T-helper 9 cell (primary cell): ENCODE measurements around the gene PRKCD.

Experiments used
- DNase-seq: peaks from one replicate; pipeline ENCODE4 v3.0.0-alpha.2; 2020

Gene PRKCD

DNA sequence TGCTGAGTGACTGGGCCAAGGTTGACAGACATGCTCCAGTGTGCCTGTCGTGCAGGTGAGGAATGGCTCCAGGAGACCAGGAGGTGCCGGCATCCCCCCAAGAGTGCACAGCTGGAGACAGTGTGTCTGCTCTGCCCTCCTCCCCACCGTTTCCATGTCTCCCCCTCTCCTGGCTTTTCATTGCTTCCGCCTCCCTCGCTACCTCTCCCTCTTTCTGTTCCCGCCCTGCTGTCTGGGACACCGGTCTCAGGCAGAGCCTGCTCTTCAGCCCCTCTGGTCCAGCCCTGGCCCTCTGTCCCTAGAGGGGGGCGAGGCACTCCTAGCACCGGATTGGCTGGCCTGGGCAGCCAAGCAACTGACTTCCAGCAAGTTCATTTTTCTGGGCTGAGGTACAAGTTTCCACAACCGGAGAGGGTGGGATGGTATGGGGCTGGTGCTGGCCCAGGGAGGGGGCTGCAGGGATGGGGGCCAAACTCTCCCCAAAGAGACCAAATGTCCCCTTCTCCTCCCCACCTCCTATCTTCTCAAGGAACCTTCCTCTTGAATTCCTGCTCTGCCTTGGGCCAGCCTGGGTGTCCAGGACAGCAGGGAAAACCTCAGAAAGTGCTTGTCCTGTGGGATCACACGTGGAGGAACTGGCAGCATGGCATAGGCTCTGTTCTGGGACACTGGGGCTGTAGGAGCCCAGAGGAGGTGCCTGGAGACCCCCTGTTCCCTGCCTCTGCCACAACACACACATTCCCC is 32.6 kb downstream of the PRKCD start:
- no peak for DNase-seq

DNA sequence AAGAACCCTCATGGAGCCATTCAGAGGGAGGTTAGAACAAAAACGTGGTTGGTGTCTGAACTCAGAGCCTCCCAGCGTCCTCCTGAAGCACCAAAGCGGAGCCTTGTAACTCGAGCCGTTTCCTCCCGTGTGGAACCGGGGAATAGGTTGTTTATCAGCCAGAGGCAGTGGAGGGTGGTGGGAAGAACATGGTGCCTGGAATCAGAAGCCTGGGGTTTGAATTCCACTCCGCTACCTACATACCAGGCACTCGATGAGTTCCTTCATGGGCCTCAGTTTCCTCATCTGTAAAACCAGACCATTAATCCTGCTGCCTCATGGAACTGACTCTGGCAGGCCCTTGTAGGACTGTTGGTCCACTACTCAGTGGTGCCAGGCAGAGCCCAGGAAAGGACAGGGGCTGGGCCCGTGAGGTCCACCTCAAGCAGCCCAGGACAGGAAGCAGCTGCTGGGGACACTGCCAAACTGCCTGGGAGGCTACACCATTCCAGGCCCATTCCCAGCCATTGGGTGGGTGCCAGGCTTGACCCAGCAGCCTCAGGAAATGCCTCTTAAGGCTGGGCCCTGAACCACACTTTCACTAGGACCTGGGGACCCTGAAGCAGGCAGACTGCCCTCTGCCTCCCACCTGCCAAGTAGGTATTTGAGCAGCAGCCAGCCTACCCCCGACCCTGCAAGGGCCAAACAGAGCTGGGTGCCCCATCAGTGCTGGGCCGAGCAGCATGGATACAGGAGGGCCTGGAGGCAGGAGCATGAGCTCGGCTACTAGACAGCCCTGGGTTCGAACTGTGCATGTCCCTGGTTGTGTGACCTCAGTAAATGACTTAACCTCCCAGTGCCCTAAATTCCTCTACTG is 33.4 kb downstream of the PRKCD start:
- DNase-seq = no peak

DNA sequence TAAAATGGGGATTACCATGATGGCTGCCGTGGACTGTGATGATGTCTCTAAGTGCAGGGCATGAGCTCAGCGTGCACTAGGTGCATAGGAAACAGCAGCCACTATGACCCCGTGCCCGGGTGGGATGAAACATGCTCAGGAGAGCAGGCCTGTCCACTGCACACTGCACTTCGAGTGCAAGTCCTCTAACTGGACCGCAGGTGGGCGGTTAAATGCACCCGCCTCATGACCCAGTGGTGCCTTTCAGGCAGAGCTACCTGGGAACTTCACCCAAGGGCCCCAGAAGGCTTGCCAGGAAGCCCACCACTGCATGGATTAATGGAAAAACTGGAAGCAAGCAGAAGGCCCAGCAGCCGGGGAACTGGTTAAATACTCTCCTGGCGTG is 34.0 kb downstream of the PRKCD start:
- no peak for DNase-seq

DNA sequence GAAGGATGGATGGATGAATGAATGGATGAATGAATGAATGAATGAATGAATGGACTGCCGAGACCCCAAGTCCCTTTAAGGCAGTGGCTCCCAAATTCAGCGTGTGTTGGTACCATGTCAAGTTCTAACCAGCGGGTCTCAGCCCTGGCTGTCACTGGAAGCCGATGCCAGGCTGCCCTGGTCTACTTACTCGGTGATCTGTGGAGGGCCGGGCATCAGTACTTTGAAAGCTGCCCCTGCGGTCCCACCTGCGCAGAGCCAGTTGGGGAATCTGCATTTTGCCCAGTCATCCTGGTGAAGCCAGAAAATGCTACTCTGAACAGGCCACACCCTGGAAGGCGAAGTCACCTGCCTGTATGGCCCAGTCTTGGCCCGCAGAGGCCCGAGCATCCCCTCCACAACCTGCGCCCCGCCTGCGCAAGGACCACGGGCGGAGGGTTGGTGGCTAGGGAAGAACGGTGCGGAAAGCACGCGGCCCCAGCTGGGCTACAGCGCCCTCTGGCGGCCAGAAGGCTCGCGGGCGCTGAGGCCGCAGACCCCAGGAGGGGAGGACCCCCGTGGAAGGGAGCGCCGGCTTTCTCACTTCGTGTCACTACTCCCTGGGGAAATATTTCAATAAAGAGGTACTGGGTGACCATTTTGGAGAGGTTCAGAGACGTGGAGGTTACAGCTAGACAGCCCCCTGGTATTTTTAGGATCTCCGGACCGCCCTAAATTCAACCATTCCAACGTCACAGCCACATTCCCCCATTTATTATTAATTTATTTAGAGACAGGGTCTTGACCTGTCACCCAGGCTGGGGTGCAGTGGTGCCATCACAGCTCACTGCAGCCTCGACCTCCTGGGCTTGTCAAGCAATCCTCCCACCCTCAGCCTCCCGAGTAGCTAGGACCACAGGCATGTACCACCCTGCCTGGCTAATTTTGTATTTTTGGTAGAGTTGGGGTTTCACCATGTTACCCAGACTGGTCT is 34.9 kb downstream of the PRKCD start:
- DNase-seq = peak; percentile 53

DNA sequence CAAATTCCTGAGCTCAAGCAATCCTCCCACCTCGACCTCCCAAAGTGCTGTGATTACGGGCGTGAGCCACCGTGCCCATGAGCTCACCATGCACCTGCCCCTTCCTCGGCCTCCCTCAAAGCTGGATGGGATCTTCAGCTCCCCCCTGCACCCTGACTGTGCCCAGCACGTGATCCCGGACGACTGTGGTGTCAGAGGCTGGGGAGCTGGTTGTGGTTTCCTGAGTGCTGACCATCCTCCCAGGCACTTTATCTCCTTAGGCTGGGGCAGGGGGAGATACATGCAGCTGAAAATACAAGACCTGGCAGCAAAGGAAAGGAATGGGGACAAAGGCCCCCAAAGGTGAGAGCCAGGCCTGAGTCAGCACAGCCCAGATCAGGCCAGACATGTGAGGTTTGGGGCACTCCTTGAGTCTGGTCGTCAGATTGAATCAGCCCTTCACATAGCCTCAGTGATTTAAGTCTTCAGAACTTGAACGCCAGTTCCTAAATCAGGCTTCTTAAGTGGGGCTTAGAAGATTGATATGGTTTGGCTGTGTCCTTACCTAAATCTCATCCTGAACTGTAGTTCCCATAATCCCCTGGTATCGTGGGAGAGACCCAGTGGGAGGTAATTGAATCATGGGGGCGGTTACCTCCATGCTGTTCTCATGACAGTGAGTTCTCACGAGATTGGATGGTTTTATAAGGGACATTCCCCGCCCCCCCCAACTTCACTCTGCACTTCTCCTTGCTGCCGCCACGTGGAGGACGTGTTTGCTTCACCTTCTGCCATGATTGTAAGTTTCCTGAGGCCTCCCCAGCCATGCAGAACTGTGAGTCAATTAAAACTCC is 35.8 kb downstream of the PRKCD start:
- DNase-seq = no peak

DNA sequence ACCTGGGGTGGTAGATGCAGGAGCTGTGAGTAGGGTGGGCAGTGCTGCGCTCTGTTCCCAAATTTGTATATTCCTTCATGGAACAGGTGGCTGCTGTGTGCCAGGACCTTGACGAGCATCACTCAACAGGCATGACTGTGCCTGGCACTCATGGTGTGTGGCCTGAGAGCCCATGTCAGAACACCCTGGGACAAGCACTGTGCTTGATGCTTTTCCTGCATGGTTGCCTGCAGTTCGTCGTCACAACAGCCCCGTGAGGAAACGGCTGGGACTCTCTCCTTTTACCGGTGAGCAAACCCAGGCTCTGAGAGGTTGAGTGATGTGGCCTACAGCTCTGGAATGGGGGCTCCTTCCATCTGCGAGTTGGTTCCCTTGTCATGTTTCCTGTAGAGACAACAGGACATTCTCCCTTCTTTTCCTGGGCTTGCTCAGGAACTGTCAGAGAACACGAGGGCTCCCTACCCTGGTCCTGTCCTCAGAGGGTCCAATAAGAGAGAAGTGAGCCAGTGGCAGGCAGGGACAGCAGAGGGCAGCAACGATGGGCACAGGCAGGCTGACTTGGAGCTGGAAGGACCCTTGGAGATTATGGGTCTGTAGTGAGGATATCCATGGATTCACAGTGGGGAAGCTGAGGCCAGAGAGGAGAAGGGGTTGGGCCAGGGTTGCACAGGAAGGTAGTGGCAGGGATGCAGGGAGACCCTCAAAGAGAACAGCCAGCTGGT is 37.4 kb downstream of the PRKCD start:
- DNase-seq = no peak

DNA sequence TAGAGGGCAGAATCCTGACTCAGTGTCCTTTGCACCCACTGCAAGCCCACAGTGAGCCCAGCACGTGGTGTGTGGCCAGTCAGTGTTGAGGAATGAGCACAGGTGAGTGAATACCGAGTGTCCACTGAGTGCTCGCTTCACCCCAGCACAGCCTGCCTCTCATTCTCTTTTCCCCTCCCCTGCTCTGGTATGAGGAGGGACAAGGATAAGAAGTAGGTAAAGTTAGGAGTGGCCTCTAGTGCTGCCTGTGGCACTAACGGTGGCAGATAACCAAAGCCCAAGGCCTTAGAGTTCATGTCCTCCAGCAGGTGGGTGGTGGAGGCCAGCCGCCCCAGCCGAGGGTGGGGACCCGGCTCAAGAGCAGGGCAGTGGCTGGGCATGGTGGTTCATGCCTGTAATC is 38.0 kb downstream of the PRKCD start:
- DNase-seq = no peak

DNA sequence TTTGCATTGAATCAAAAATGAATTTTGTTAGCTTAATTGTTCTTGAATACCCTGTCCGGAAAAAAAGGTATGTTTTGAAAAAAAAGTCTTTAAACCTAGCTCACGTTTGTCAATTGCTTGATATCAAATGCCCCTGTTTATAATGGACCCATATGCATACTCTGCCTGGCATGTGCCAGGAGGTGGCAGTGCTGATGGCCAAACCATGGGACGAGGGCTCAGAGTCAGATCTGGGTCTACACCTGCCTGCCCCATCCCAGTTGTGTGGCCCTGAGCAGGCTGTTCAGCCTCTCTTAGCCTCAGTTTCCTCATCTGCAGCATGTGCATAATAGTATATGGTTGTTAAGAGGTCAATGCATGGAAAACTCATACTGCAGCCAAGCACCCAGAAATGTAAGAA is 38.8 kb downstream of the PRKCD start:
- DNase-seq = no peak

DNA sequence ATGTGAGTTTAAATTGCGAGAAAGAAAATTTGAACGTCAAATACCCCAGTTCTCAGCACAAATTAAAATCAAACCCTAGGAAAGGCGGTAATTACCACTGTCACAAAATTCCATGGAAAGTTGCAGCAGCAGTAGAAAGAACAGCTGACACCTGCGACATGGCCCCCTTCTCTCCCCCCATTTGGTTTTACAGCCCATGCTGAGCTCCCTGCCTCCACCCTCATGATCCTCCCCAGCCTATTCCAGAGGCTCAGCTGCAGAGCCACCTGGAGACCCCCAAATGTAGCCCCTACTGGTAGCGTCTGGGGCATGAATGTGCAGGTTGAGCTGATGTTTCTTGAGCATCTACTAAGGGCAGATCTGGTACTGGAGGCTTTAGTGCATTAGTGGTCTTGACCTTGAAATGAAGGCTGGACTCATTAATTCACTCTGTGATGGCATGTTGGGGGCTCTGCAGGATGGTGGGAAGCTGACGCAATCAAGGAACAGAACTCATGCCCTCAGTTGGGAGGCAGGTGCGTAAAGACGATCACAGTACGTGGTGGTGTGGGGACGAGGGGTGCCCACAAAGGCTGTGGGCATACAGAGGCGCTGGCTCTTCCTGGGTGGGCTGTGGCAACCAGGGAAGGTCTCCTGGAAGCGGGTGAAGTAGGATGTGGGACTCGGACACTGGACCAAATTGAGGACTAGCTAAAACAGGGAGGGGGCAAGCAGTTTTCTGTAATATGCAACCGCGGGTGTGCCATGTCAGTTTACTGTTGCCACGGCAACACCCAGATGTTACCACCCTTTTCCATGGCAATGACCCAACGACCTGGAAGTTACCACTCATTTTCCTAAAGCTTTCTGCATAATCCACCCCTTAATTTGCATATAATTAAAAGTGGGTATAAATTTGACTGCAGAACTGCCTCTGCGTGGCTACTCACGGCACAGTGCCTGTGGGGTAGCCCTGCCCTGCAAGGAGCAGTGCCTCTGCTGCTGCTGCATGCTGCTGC is 39.8 kb downstream of the PRKCD start:
- DNase-seq = no peak

DNA sequence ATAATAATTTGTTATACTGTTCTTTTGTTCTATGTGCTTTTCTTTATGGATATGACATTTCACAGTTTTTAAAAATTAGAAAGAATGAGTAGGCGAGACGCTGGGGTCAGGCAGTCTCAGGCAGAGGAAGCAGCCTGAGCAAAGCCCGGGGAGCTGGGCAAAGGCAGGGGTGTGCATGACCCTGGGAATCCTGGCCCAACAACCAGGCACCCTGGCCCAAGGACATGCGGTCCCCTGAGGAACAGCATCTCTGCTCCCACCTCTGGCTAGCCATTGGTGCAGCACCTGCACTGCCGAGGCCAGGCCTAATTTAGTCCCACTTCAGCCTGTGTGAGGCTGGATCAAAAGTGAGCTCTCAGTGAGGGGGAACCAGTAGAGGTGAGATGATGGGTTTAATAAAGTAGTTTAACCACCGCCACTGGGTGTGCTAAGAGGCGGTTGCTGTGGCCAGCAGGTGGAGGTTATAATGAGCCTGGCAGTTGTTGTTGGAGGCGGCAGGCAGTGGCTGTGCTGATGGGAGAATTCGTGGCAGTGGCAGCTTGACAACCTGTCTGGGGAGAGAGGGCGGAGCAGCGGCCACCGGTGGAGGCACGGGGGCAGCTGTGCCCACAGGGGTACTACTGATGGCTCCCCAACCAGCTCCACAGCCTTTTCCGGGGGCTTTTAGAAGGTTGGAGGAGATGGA is 41.5 kb downstream of the PRKCD start:
- no peak for DNase-seq

DNA sequence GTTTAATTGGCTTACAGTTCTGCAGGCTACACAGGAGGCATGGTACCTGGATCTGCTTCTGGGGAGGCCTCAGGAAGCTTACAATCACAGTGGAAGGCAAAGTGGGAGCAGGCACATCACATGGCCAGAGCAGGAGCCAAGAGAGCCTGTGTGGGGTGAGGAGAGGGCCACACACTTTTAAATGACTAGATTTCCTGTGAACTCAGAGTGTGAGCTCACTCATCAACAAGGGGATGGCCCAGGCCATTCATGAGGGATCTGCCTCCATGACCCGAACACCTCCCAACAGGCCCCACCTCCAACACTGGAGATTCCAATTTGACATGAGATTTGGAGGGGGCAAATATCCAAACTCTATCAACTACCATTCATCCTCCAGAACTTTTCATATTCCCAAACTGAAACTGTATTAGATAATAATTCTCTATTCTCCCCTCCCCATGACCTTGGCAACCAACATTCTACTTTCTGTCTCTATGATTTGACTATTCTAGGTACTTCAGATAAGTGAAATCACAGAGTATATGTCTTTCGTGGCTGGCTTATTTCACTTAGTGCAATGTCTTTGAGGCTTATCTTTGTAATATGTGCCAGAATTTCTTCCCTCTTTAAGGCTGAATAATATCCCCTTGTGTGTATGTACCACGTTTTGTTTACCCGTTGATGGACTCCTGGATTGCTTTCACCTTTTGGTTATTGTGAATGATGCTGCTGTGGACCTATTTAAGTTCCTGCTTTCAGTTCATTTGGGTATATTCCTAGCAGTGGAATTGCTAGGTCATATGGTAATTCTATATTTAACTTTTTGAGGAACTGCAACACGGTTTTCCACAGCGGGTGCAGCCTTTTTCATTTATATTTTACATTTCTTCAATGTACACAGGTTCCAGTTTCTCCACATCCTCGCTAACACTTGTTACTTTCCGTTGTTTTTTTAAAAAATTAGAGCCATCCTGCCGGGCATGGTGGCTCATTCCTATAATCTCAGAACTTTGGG is 51.0 kb downstream of the PRKCD start:
- DNase-seq = no peak

DNA sequence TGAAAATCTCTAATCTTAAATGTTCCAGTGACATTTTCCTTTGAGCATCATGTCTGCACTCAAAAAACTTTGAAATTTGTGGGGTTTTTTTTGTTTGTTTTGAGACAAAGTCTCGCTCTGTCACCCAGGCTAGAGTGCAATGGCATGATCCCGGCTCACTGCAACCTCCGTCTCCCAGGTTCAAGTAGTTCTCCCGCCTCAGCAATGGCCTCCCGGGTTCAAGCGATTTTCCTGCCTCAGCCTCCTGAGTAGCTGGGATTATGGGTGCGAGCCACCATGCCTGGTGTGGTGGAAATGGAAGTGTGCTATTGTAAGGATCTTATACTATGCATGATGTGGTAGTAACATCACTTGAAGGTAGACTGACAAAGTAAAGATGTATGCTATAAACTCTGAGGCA is 52.3 kb downstream of the PRKCD start:
- DNase-seq = no peak

DNA sequence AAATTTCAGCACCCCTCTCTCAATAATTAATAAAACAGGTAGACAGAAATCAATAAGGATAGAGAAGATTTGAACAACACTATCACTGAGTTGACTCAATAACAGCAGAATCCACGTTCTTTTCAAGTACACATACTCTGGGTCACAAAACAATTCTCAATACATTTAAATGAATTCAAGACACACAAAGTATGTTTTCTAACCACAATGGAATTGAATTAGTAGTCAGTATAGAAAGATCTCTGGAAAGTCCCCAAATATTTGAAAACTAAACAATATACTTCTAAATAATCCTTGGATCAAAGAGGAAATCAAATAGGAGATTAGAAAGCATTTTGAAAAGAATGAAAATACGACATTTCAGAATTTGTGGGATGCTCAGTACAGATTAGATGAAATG is 54.8 kb downstream of the PRKCD start:
- no peak for DNase-seq

DNA sequence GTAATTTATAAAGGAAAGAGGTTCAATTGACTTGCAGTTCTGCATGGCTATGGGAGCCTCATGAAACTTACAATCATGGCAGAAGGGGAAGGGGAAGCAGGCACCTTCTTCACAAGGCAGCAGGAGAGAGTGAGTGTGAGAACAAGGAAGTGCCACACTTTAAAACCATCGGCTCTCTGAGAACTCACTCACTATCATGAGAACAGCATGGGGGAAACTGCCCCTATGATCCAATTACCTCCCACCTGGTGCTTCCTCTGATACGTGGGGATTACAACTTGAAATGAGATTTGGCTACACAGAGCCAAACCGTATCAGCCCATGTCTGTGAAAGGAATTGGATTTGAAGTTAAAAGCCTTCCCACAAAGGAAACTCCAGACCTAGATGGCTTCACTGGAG is 55.7 kb downstream of the PRKCD start:
- DNase-seq = no peak

DNA sequence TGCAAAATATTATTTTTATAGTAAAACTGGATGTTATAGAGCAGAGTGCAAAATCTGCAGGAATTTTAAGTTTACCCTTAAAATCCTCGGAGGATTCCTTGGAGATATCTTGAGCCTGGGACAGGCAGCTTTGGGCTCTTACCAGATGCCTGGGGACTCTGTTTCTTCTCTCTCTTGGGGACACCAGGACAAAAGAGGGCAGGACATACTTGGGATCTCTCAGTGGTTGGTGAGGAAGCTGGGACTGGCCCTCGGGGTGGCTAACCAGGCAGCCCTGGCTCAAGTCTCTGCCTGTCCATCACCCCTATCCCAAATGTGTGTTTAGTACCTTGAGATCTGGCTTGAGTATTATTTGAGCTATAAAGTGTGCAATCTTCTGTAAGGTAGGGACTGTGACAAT is 56.2 kb downstream of the PRKCD start:
- no peak for DNase-seq

DNA sequence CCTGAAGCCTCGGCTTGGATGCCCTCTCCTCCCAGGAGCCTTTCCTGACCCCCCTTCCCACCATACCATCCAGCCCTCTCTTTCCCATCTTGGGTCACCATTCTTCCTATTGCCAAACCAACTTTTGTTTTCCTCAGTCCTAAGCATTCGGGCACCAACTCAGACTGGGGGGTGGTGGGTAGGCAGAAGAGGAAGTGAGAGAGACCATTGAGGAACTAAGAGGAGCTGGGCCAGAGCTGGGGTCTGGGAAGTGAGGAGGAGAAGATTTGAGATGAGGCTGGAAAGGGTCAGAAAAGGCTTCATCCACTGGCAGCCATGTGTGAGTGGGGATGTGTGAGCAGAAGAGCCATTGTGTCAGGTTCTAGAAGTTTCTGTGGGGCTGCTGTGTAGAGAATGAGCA is 57.1 kb downstream of the PRKCD start:
- DNase-seq = no peak

DNA sequence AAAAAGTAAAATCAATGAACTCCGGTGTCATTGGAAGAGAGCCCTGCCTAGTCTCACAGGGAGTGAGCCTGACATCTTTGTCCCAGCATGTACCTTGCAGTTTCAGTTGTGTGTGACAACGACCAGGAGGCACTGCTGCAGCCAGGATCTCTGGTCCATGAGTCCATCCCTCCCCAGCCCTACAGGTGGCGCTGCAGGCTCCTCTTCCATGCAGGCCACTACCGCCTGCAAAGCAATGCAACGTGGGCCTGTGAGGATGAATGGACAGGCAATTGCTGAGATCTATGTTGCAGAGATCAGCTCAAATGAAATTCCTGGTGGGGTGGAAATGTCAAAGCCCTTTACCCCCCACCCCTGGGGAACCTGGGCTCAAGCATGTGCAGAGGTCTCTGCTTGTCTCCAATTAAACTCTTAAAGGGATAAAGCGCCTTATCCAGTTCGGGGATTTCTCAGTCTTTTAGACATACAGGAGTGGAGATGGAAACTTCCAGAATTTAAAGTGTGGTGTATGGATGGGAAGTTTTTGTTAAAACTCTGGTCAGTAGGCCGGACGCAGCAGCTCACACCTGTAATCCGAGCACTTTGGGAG is 59.0 kb downstream of the PRKCD start:
- peak; percentile 75 for DNase-seq

DNA sequence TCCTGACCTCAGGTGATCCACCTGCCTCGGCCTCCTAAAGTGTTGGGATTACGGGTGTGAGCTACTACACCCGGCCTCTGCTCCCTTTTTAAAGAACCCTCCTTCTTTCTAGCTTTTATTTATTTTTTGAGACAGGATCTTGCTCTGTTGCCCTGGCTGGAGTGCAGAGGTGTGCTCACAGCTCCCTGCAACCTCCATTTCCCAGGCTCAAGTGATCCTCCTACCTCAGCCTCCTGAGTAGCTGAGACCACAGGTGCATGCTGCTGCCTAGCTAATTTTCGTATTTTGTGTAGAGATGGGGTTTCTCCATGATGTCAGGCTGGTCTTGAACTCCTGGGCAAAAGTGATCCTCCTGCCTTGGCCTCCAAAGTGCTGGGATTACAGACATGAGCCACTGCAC is 60.3 kb downstream of the PRKCD start:
- DNase-seq = no peak
